ENCODE data around the gene NVL. TPM values are rescaled to one million over a fixed set of nuclear protein-coding genes. Genes with fewer than 3 reads are reported as not detected.
"Not testable (repeated sequence)": the region's sequence is repeated elsewhere in the genome, so short reads cannot be mapped to it uniquely, and the experiment has no call there.

The NVL gene
- total RNA-seq, 4 donors from 2014 or later = 2.6 to 45.2 (median 28.9) TPM

GRCh38 chr1:224356685-224357625 is 27.0 kb upstream of the NVL start, which contains the start of gene CNIH4:
TSS of gene CNIH4 (plus strand) at chr1:224356879. CDS start at chr1:224356925, 46 bp downstream.
- H3K4me1 ChIP-seq = peaks cover 0 to 8% of the 10 kb centered on the region in 2 donors
- TF ChIP-seq CTCF (IDR thresholded peaks at IDR 0.05) = peak in 1 of 4 experiments; percentile 6
- TF ChIP-seq POLR2A (IDR thresholded peaks at IDR 0.05) = peak; percentile 73 to 81
- no peaks in the 10 kb centered on the region for H3K27me3 ChIP-seq
- H3K27ac ChIP-seq = peak within 1 kb of the TSS; percentile 90 to 94
- peak within 1 kb of the TSS; percentile 69 to 74 for H3K4me3 ChIP-seq
- intact Hi-C loops (cut with DNase I; ENCODE audit: low total_unique reads) = no loop called here
- H3K36me3 ChIP-seq = no peaks in the 10 kb centered on the region
- peak; percentile 84 to 92 for DNase-seq
- H3K9me3 ChIP-seq = no peaks in the 10 kb centered on the region

GRCh38 chr1:224353975-224354925 is 24.3 kb upstream of the NVL start:
- H3K4me1 ChIP-seq = peaks cover 0 to 8% of the 10 kb centered on the region in 2 donors
- intact Hi-C loops (cut with DNase I; ENCODE audit: low total_unique reads) = no loop called here

GRCh38 chr1:224352436-224353085 is 22.6 kb upstream of the NVL start:
- H3K27ac ChIP-seq; intact Hi-C loops (cut with DNase I; ENCODE audit: low total_unique reads); H3K36me3 ChIP-seq; H3K27me3 ChIP-seq; H3K4me1 ChIP-seq; H3K4me3 ChIP-seq; H3K9me3 ChIP-seq; DNase-seq: not testable (repeated sequence)

More at GRCh38 chr1:224353975-224354925, 24.3 kb upstream of the NVL start:
- no peak overlapping the region for H3K27ac ChIP-seq
- H3K36me3 ChIP-seq = no peaks in the 10 kb centered on the region
- H3K9me3 ChIP-seq = no peaks in the 10 kb centered on the region
- DNase-seq = no peak
- TF ChIP-seq POLR2A (IDR thresholded peaks at IDR 0.05) = no peak
- TF ChIP-seq CTCF (IDR thresholded peaks at IDR 0.05) = no peak
- H3K4me3 ChIP-seq = no peak overlapping the region
- H3K27me3 ChIP-seq = no peaks in the 10 kb centered on the region

GRCh38 chr1:224349716-224350115 is 19.7 kb upstream of the NVL start:
- intact Hi-C loops (cut with DNase I; ENCODE audit: low total_unique reads); H3K27me3 ChIP-seq; H3K4me3 ChIP-seq; H3K36me3 ChIP-seq; DNase-seq; H3K4me1 ChIP-seq; H3K27ac ChIP-seq; H3K9me3 ChIP-seq: not testable (repeated sequence)

DNA sequence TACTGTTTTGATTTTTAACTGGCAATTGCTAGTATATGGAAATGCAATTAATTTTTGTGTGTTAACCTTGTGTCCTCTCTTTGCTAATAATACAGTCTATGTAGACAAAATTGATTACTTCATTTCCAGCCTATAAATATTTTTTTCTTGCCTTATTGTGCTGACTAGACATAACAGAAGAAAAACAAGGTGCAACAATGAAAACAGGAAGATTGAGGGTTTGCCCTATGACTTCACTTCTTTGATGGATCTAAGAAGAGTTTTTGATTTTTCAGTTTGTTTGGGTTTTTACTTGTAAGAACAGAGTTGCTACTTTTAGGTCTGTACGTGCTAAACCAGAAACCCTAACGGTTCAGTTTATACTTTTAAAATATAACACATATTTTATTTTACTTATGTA is 18.2 kb upstream of the NVL start:
- intact Hi-C loops (cut with DNase I; ENCODE audit: low total_unique reads) = no loop called here
- Histone ChIP-seq H3K36me3 (no peaks in the 10 kb centered on the region), H3K27ac (no peak overlapping the region), H3K4me1 (no peaks in the 10 kb centered on the region), H3K4me3 (no peak overlapping the region), H3K27me3 (no peaks in the 10 kb centered on the region), H3K9me3 (peaks cover 0 to 12% of the 10 kb centered on the region in 2 donors)
- no peak for DNase-seq
- TF ChIP-seq POLR2A (IDR thresholded peaks at IDR 0.05) (no peak), CTCF (IDR thresholded peaks at IDR 0.05) (no peak)

Data from uterus (tissue), 4 donors.